ENCODE results near the gene UBALD2. TPM values are rescaled to one million over a fixed set of nuclear protein-coding genes. Genes with fewer than 3 reads are reported as not detected.
"Not testable (repeated sequence)": the region's sequence is repeated elsewhere in the genome, so short reads cannot be mapped to it uniquely, and the experiment has no call there.

UBALD2 gene
- total RNA-seq, 1 experiment from 2014 or later = 4.8 TPM

GRCh38 chr17:76261421-76262215, 3.5 kb upstream of the UBALD2 start:
- in situ Hi-C loops (cut with HindIII; ENCODE audit: low sequenced_read_pairs) = no loop called here
- DNase-seq (ENCODE audit: low spot score) = no peak

- in situ Hi-C loops (cut with HindIII; ENCODE audit: low sequenced_read_pairs) = no loop called here
- no peak for DNase-seq (ENCODE audit: low spot score)
Observed at GRCh38 chr17:76262732-76263344, 2.3 kb upstream of the UBALD2 start.

- DNase-seq (ENCODE audit: low spot score) = no peak
- in situ Hi-C loops (cut with HindIII; ENCODE audit: low sequenced_read_pairs) = no loop called here
Observed at GRCh38 chr17:76263896-76264295, 1.3 kb upstream of the UBALD2 start.

- no peak for DNase-seq (ENCODE audit: low spot score)
- in situ Hi-C loops (cut with HindIII; ENCODE audit: low sequenced_read_pairs) = no loop called here
Observed at GRCh38 chr17:76264425-76264754, 758 bp upstream of the UBALD2 start.

GRCh38 chr17:76265624-76266243, 586 bp downstream of the UBALD2 start:
- in situ Hi-C loops (cut with HindIII; ENCODE audit: low sequenced_read_pairs) = no loop called here
- DNase-seq (ENCODE audit: low spot score) = peak; percentile 36

- in situ Hi-C loops (cut with HindIII; ENCODE audit: low sequenced_read_pairs) = no loop called here
- DNase-seq (ENCODE audit: low spot score) = no peak
Observed at GRCh38 chr17:76266244-76266938, 1.2 kb downstream of the UBALD2 start.

GRCh38 chr17:76267051-76267576, 2.0 kb downstream of the UBALD2 start:
- in situ Hi-C loops (cut with HindIII; ENCODE audit: low sequenced_read_pairs) = no loop called here
- no peak for DNase-seq (ENCODE audit: low spot score)

- in situ Hi-C loops (cut with HindIII; ENCODE audit: low sequenced_read_pairs); DNase-seq (ENCODE audit: low spot score): not testable (repeated sequence)
Observed at GRCh38 chr17:76267581-76268001, 2.4 kb downstream of the UBALD2 start.

GRCh38 chr17:76268015-76268749, 3.0 kb downstream of the UBALD2 start:
- DNase-seq (ENCODE audit: low spot score) = peak; percentile 42
- in situ Hi-C loops (cut with HindIII; ENCODE audit: low sequenced_read_pairs) = no loop called here

- in situ Hi-C loops (cut with HindIII; ENCODE audit: low sequenced_read_pairs) = no loop called here
Observed at GRCh38 chr17:76268991-76269981, 4.1 kb downstream of the UBALD2 start.

GRCh38 chr17:76270127-76270592, 5.0 kb downstream of the UBALD2 start:
- in situ Hi-C loops (cut with HindIII; ENCODE audit: low sequenced_read_pairs) = no loop called here
- DNase-seq (ENCODE audit: low spot score) = no peak

More at GRCh38 chr17:76268991-76269981, 4.1 kb downstream of the UBALD2 start:
- no peak for DNase-seq (ENCODE audit: low spot score)

GRCh38 chr17:76270770-76271668, 5.9 kb downstream of the UBALD2 start:
- no peak for DNase-seq (ENCODE audit: low spot score)
- in situ Hi-C loops (cut with HindIII; ENCODE audit: low sequenced_read_pairs) = no loop called here

GRCh38 chr17:76271669-76272540, 6.8 kb downstream of the UBALD2 start:
- in situ Hi-C loops (cut with HindIII; ENCODE audit: low sequenced_read_pairs) = no loop called here
- DNase-seq (ENCODE audit: low spot score) = no peak

GRCh38 chr17:76272541-76273444, 7.6 kb downstream of the UBALD2 start:
- in situ Hi-C loops (cut with HindIII; ENCODE audit: low sequenced_read_pairs) = no loop called here
- no peak for DNase-seq (ENCODE audit: low spot score)

Measured in G401 (cell line).